ENCODE results near the gene ABCA3. TPM values are rescaled to one million over a fixed set of nuclear protein-coding genes. Genes with fewer than 3 reads are reported as not detected.

Gene ABCA3
- total RNA-seq, 1 experiment from 2014 or later: 58.4 TPM

DNA sequence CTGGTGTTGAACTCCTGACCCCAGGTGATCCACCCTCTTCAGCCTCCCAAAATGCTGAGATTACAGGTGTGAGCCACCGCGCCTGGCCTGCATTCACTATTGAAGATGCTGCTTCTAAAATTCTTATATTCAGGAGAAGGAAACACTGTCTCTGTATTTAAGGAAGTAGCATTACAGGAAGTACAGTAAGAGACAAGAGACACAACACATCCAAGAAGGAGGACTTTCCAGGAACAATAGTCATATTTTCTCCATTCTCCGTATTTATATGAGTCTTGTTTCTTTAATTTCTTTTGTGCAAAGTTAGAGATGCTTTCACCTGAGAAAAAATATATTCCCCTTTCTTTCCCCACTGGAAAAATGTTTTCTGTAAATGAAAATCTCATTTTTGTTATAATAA is 18.3 kb upstream of the ABCA3 start:
- Histone ChIP-seq H3K27me3 (ENCODE audit: control insufficient read depth, insufficient read depth, low read length) (peaks cover 12% of the 10 kb centered on the region; the same call in 1 of the 2 replicates), H3K27ac (ENCODE audit: low read length) (no peak overlapping the region), H3K9me3 (ENCODE audit: control insufficient read depth, insufficient read depth, low read depth, low read length) (peaks cover 4% of the 10 kb centered on the region; the same call in 1 of the 2 replicates), H3K36me3 (ENCODE audit: control insufficient read depth, insufficient read depth, low read length) (no peaks in the 10 kb centered on the region), H3K4me1 (ENCODE audit: control insufficient read depth, insufficient read depth, low read length) (no peaks in the 10 kb centered on the region), H3K4me3 (ENCODE audit: low read depth in 2 of 2, low read length in 2 of 2) (no peak overlapping the region)
- ChIA-PET CTCF (no interaction called here), POLR2A (no interaction called here)
- TF ChIP-seq POLR2AphosphoS5 (IDR thresholded peaks at IDR 0.05; ENCODE audit: low read depth, low read length) (no peak), TCF7L2 (IDR thresholded peaks at IDR 0.05; ENCODE audit: low read depth, low read length) (no peak), REST (IDR thresholded peaks at IDR 0.05; ENCODE audit: insufficient read depth in 1 of 2, low read depth in 2 of 2, low read length in 1 of 2) (no peak), CTCF (IDR thresholded peaks at IDR 0.05) (no peak), SIN3A (IDR thresholded peaks at IDR 0.05; ENCODE audit: borderline replicate concordance, insufficient read depth, low read depth, low read length) (no peak)
- no TSS peak for BruUV-seq (replicated peaks)
- in situ Hi-C loops (cut with HindIII; ENCODE audit: low pct_unique_long_range_greater_than_20kb, low sequenced_read_pairs) (no loop called here), intact Hi-C loops (cut with micrococcal nuclease; ENCODE audit: unreplicated experiment) (no loop called here)
- DNase-seq (ENCODE audit: low read depth, low spot score): no peak
- ATAC-seq: no peak

DNA sequence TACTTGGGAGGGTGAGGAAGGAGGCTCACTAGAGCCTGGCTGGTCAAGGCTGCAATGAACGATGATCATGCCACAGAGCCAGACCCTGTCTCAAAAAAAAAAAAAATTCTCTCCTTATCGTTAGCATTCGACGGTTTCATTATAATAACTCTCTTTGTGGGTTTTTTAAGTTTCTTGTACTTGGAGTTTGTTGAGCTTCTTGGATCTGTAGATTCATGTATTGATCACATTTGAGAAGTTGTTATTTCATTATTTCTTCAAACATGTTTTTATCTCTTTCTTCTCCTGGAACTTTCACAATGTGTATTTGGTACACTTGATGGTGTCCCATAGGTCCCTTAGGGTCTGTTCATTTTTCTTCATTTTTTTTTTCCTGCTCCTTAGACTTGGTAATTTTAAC is 16.8 kb upstream of the ABCA3 start:
- H3K27ac ChIP-seq (ENCODE audit: low read length): no peak overlapping the region
- peaks cover 11% of the 10 kb centered on the region; the same call in 1 of the 2 replicates for H3K27me3 ChIP-seq (ENCODE audit: control insufficient read depth, insufficient read depth, low read length)
- DNase-seq (ENCODE audit: low read depth, low spot score): no peak
- no peaks in the 10 kb centered on the region for H3K36me3 ChIP-seq (ENCODE audit: control insufficient read depth, insufficient read depth, low read length)
- no peak overlapping the region for H3K4me3 ChIP-seq (ENCODE audit: low read depth in 2 of 2, low read length in 2 of 2)
- ChIA-PET POLR2A (no interaction called here), CTCF (interaction anchor here (0.6 kb wide), 1 partner anchor 108 kb away, joined by 3 read pairs; no protein-coding TSS in a partner anchor)
- no peaks in the 10 kb centered on the region for H3K4me1 ChIP-seq (ENCODE audit: control insufficient read depth, insufficient read depth, low read length)
- peaks cover 4% of the 10 kb centered on the region; the same call in 1 of the 2 replicates for H3K9me3 ChIP-seq (ENCODE audit: control insufficient read depth, insufficient read depth, low read depth, low read length)
- intact Hi-C loops (cut with micrococcal nuclease; ENCODE audit: unreplicated experiment) (no loop called here), in situ Hi-C loops (cut with HindIII; ENCODE audit: low pct_unique_long_range_greater_than_20kb, low sequenced_read_pairs) (no loop called here)
- no peak for TF ChIP-seq TCF7L2 (IDR thresholded peaks at IDR 0.05; ENCODE audit: low read depth, low read length)
- no peak for TF ChIP-seq REST (IDR thresholded peaks at IDR 0.05; ENCODE audit: insufficient read depth in 1 of 2, low read depth in 2 of 2, low read length in 1 of 2)
- no peak for TF ChIP-seq SIN3A (IDR thresholded peaks at IDR 0.05; ENCODE audit: borderline replicate concordance, insufficient read depth, low read depth, low read length)
- no peak for TF ChIP-seq POLR2AphosphoS5 (IDR thresholded peaks at IDR 0.05; ENCODE audit: low read depth, low read length)
- no peak for TF ChIP-seq CTCF (IDR thresholded peaks at IDR 0.05)
- no peak for ATAC-seq
- BruUV-seq (replicated peaks): no TSS peak
